Fibroblast of villous mesenchyme (primary cell): ENCODE data around the gene PVALB. TPM values are rescaled to one million over a fixed set of nuclear protein-coding genes. Genes with fewer than 3 reads are reported as not detected.

Experiments used
- DNase-seq: peaks from one replicate; pipeline ENCODE4 v3.0.0-alpha.2; 2010; ENCODE audit warnings: low read depth
- H3K4me3 ChIP-seq: 2 replicates; pipeline ENCODE4 v1.5.1; 2011; ENCODE audit warnings: low read depth, mild to moderate bottlenecking, low read length
- total RNA-seq: library from RNA; depleted of rRNA; stranded (reverse); fragments of >200 nt; gene quantifications from 2 replicates; pipeline ENCODE4 v1.2.3, GENCODE V29; 2012
- TF ChIP-seq, protein P1 (sequence below): IDR thresholded peaks from 2 replicates; pipeline ENCODE4 v1.5.1; 2012; ENCODE audit warnings: low read depth, mild to moderate bottlenecking, low read length; ENCODE audit not compliant: insufficient read depth

PVALB gene
- total RNA-seq, 1 donor, result not detected

DNA sequence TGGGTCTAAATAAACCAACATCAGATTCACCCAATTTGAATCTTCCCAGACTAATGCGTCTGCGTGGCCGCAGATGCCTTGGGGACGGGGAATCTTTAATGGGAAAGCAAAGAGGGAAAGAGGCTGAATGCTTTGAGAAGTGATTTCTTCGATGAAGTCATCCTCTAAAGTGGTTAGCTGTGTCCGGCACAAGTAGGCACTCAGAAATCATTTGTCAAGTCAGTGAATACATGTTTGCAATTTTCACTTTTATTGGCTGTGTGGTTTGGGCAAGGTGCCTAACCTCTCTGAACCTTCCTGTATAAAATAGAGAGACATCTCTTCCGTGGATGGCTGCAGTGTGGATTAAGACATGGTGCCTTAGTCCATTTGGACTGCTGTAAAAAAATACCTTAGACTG, 21.2 kb downstream of the PVALB start:
- no peak for DNase-seq
- H3K4me3 ChIP-seq, result no peak overlapping the region
- TF ChIP-seq, protein P1, sequence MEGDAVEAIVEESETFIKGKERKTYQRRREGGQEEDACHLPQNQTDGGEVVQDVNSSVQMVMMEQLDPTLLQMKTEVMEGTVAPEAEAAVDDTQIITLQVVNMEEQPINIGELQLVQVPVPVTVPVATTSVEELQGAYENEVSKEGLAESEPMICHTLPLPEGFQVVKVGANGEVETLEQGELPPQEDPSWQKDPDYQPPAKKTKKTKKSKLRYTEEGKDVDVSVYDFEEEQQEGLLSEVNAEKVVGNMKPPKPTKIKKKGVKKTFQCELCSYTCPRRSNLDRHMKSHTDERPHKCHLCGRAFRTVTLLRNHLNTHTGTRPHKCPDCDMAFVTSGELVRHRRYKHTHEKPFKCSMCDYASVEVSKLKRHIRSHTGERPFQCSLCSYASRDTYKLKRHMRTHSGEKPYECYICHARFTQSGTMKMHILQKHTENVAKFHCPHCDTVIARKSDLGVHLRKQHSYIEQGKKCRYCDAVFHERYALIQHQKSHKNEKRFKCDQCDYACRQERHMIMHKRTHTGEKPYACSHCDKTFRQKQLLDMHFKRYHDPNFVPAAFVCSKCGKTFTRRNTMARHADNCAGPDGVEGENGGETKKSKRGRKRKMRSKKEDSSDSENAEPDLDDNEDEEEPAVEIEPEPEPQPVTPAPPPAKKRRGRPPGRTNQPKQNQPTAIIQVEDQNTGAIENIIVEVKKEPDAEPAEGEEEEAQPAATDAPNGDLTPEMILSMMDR, result no peak

DNA sequence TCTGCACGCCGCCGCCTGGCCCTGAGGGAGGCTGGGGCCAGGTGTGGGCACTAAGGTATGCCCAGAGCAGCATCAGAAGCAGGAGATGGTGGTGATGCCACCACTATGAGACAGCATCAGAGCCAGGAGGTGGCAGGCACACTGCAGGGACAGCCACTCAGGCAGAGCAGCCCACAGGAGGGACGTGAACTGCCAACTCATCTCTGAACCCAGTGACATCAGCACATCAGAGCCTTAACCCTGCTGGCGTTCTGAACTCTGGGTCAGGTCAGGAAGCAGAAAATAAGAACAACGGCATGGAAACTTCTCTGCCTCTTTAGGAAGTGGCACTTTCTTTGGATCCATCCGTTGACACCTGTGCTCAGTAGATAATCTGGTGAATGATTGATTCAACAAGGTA, 26.2 kb downstream of the PVALB start:
- TF ChIP-seq, protein P1, result no peak
- H3K4me3 ChIP-seq, result no peak overlapping the region
- no peak for DNase-seq

DNA sequence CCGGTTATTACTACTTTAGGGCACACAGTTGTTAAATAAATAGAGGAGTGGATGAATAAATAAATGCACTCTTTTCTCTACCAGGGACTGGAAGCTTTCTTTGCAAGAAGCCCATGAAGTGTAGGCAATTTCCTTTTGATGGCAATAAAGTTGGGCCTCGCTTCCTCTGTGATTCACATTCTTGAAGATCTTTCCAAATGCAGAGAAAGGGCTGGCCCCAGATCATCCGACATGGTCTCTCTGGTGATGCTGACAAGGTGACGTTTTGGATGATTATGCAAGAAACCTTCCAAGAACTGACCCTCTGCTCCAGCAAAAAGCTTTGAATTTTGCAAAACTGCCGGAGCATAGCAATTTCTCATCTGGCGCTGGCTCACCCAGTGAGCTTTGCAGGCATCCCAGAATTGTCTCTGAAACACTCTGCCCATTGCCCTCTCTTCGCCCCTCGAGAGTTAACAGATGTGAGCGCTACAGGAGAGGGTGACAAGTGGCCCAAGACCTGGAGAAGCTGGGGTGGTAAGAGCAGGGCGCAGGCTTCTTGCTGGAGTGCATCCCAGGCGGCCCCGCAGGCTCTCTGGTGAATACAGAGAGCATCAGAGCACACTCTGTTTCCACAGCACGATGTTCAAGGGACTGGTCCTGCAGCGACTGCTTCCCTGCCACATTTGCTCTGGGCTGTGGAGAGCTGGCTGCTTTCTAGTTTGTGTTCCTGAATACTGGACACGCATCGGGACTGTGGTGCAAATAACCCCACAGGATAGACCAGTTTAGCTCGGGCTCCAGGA, 29.4 kb downstream of the PVALB start:
- TF ChIP-seq, protein P1, result no peak
- DNase-seq, result no peak

DNA sequence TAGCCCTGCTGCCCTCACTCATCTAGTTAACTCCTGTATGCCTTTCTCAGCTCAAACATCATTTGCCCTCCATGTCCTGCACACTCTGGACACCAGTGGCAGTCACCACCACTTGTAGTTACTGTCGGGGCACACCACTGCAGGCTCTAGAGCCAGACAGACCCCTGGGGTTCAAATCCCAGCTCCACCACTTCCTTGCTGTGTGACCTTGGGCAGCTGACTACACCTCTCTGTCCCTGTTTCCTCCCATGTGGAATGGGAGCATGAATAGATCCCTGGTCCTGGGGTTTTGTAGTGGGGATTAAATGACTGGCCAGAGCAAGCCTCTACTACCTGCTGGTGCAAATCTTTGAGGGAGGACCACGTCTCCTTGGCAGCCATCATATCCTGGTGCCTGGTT, 33.1 kb downstream of the PVALB start:
- H3K4me3 ChIP-seq, result no peak overlapping the region
- TF ChIP-seq, protein P1, result no peak
- no peak for DNase-seq

More for the DNA sequence above, 29.4 kb downstream of the PVALB start:
- H3K4me3 ChIP-seq, result no peak overlapping the region

GRCh38 chr22:36781656-36782627, 34.9 kb downstream of the PVALB start:
- no peak overlapping the region for H3K4me3 ChIP-seq
- TF ChIP-seq, protein P1, result peak; percentile 87
- peak; percentile 77 for DNase-seq

- no peak overlapping the region for H3K4me3 ChIP-seq
- TF ChIP-seq, protein P1, result no peak
- DNase-seq, result no peak
These were observed 38.8 kb downstream of the PVALB start for GRCh38 chr22:36778020-36778419.
